Stomach (tissue), 9 donors: ENCODE measurements around the gene ANXA5. TPM values are rescaled to one million over a fixed set of nuclear protein-coding genes. Genes with fewer than 3 reads are reported as not detected.

ENCODE experiments used
- DNase-seq, 2 donors: peaks; one replicate each; pipeline versions ENCODE4 v3.0.0 to v3.0.0-alpha.2; 2013 to 2019
- H3K27ac ChIP-seq, 5 donors: fragments of 200-600 bp in 4 of 5; sonication (generic) in 4 of 5; one replicate each; pipeline ENCODE4 v1.5.1; 2013 to 2019; ENCODE audit warnings: mild to moderate bottlenecking in 1 of 5, moderate library complexity in 1 of 5
- H3K27me3 ChIP-seq, 3 donors: fragments of 200-600 bp; sonication (generic); one replicate each; pipeline ENCODE4 v1.5.1; 2017 to 2019; ENCODE audit warnings: mixed run types in 1 of 3
- H3K36me3 ChIP-seq, 4 donors: fragments of 200-600 bp; sonication (generic); 1 replicate in 3 of 4; 2 replicates in 1 of 4; pipeline ENCODE4 v1.5.1; 2016 to 2019
- H3K4me1 ChIP-seq, 4 donors: fragments of 200-600 bp; sonication (generic); one replicate each; pipeline ENCODE4 v1.5.1; 2016 to 2019
- H3K4me3 ChIP-seq, 4 donors: fragments of 200-600 bp; sonication (generic) in 3 of 4; one replicate each; pipeline ENCODE4 v1.5.1; 2016 to 2019; ENCODE audit warnings: mild to moderate bottlenecking in 1 of 4
- H3K9me3 ChIP-seq, 4 donors: fragments of 200-600 bp; sonication (generic); one replicate each; pipeline ENCODE4 v1.5.1; 2016 to 2019
- CTCF ChIP-seq, 7 experiments: fragments of 450-650 bp in 4 of 7; fragments of 200-600 bp in 3 of 7; sonication (generic) in 3 of 7; IDR thresholded peaks; one replicate each; pipeline ENCODE4 v1.5.1; 2016 to 2019; ENCODE audit warnings: antibody characterized with exemption in 7 of 7, control low read depth in 2 of 7, mild to moderate bottlenecking in 1 of 7
- EP300 ChIP-seq: sonication (generic); formaldehyde crosslinking; IDR thresholded peaks from one replicate; pipeline ENCODE4 v1.6.1; 2017; ENCODE audit warnings: antibody characterized with exemption
- POLR2A ChIP-seq, 4 donors: fragments of 450-650 bp; IDR thresholded peaks; one replicate each; pipeline ENCODE4 v1.6.1; 2016; ENCODE audit warnings: antibody characterized with exemption in 4 of 4, control low read depth in 2 of 4, mild to moderate bottlenecking in 1 of 4, moderate library complexity in 1 of 4
- POLR2AphosphoS5 ChIP-seq, 3 donors: sonication (generic); formaldehyde crosslinking; IDR thresholded peaks; one replicate each; pipeline ENCODE4 v1.6.1; 2016; ENCODE audit warnings: antibody characterized with exemption in 3 of 3
- WGBS, 5 donors: extraction: QIAGEN DNeasy Blood & Tissue Kit in 3 of 5; methylation state at CpG; one replicate each; pipeline versions ENCODE4 v1.1.5 to v1.1.7; 2013 to 2018; 5-methylcytosine and 5-hydroxymethylcytosine counted together
- intact Hi-C: fragments of 100-400 bp; cut with DNase I; formaldehyde crosslinking; loops from one replicate; pipeline ENCODE4 v1.15.1; 2023; ENCODE audit warnings: low total_unique reads
- polyA plus RNA-seq, 3 donors: library from polyadenylated mRNA; stranded (reverse); fragments of 200-250 nt; gene quantifications; one replicate each; pipeline ENCODE4 v1.2.3, GENCODE V29; 2013
- total RNA-seq, 5 donors: library from RNA; depleted of rRNA; stranded (reverse); fragments of >200 nt; gene quantifications; one replicate each; pipeline versions ENCODE4 v1.1.0 to v1.2.3, GENCODE V29; 2014 to 2016
- donor health status: healthy with polysubstance abuse.
- donor health status: Bipolar disorder and iron deficiency.
- donor health status: healthy.

ANXA5 gene
- total and polyA plus RNA-seq, 8 donors = 77.9 to 368 (median 144) TPM

GRCh38 chr4:121706595-121707021, 9.8 kb upstream of the ANXA5 start:
- 60 to 80% (median 71%) methylated on average over 4 of the region's 4 CpGs for WGBS, 5 donors
- Histone ChIP-seq H3K36me3 (no peaks in the 10 kb centered on the region), H3K4me3 (no peak overlapping the region), H3K4me1 (peaks cover 0 to 6% (median 2%) of the 10 kb centered on the region in 4 donors), H3K9me3 (peaks cover 0 to 6% (median 0%) of the 10 kb centered on the region in 4 donors), H3K27ac (no peak overlapping the region), H3K27me3 (no peaks in the 10 kb centered on the region)
- intact Hi-C loops = no loop called here
- DNase-seq = no peak
- TF ChIP-seq POLR2AphosphoS5 (IDR thresholded peaks at IDR 0.05) = no peak
- TF ChIP-seq CTCF (IDR thresholded peaks at IDR 0.05) = no peak
- TF ChIP-seq EP300 = no peak
- no peak for TF ChIP-seq POLR2A (IDR thresholded peaks at IDR 0.05)

- no peaks in the 10 kb centered on the region for H3K36me3 ChIP-seq
- H3K27ac ChIP-seq = no peak overlapping the region
- no peaks in the 10 kb centered on the region for H3K4me1 ChIP-seq
- intact Hi-C loops = no loop called here
- WGBS, 5 donors = 86 to 98% (median 95%) methylated on average over 6 of the region's 6 CpGs
- TF ChIP-seq EP300 (no peak), POLR2A (IDR thresholded peaks at IDR 0.05) (no peak), CTCF (IDR thresholded peaks at IDR 0.05) (no peak), POLR2AphosphoS5 (IDR thresholded peaks at IDR 0.05) (no peak)
- H3K9me3 ChIP-seq = peaks cover 0 to 6% (median 0%) of the 10 kb centered on the region in 4 donors
- no peak overlapping the region for H3K4me3 ChIP-seq
- no peaks in the 10 kb centered on the region for H3K27me3 ChIP-seq
- DNase-seq = no peak
Observed at GRCh38 chr4:121705521-121705920, 8.7 kb upstream of the ANXA5 start.

GRCh38 chr4:121702136-121702535, 5.4 kb upstream of the ANXA5 start:
- Histone ChIP-seq H3K27ac (no peak overlapping the region), H3K27me3 (no peaks in the 10 kb centered on the region), H3K4me1 (peaks cover 0 to 14% (median 5%) of the 10 kb centered on the region in 4 donors), H3K4me3 (no peak overlapping the region), H3K36me3 (no peaks in the 10 kb centered on the region), H3K9me3 (peaks cover 0 to 6% (median 0%) of the 10 kb centered on the region in 4 donors)
- 83 to 97% (median 94%) methylated on average over 4 of the region's 4 CpGs for WGBS, 5 donors
- DNase-seq = no peak
- TF ChIP-seq POLR2A (IDR thresholded peaks at IDR 0.05) (no peak), CTCF (IDR thresholded peaks at IDR 0.05) (no peak), EP300 (no peak), POLR2AphosphoS5 (IDR thresholded peaks at IDR 0.05) (no peak)
- intact Hi-C loops = no loop called here

GRCh38 chr4:121701263-121701662, 4.5 kb upstream of the ANXA5 start:
- peaks cover 0 to 14% (median 5%) of the 10 kb centered on the region in 4 donors for H3K4me1 ChIP-seq
- no peak overlapping the region for H3K4me3 ChIP-seq
- no peak overlapping the region for H3K27ac ChIP-seq
- DNase-seq = no peak
- H3K9me3 ChIP-seq = peaks cover 0 to 6% (median 0%) of the 10 kb centered on the region in 4 donors
- intact Hi-C loops = no loop called here
- no peaks in the 10 kb centered on the region for H3K27me3 ChIP-seq
- 77 to 94% (median 91%) methylated on average over 3 of the region's 3 CpGs for WGBS, 5 donors
- H3K36me3 ChIP-seq = no peaks in the 10 kb centered on the region
- TF ChIP-seq POLR2AphosphoS5 (IDR thresholded peaks at IDR 0.05) = no peak
- no peak for TF ChIP-seq POLR2A (IDR thresholded peaks at IDR 0.05)
- TF ChIP-seq CTCF (IDR thresholded peaks at IDR 0.05) = no peak
- no peak for TF ChIP-seq EP300
